Kidney (tissue), 14 donors: ENCODE results near the gene ZNF467. TPM values are rescaled to one million over a fixed set of nuclear protein-coding genes. Genes with fewer than 3 reads are reported as not detected.

Experiments
- DNase-seq, 5 donors: peaks; one replicate each; pipeline ENCODE4 v3.0.0-alpha.2; 2013 to 2020
- FAIRE-seq: peaks from 2 replicates; lab custom pipeline; 2012; peaks lifted over from hg19 to GRCh38; lab: Jason Lieb, UNC
- H3K27ac ChIP-seq, 2 donors: one replicate each; pipeline ENCODE4 v1.7.0; 2013; ENCODE audit warnings: low read depth in 2 of 2, low read length in 2 of 2, inconsistent platforms in 1 of 2
- H3K27me3 ChIP-seq: one replicate; pipeline ENCODE4 v1.7.1; 2013; ENCODE audit warnings: low read length, inconsistent platforms; ENCODE audit not compliant: control insufficient read depth, insufficient read depth
- H3K36me3 ChIP-seq, 3 donors: one replicate each; pipeline versions ENCODE4 v1.7.0 to v1.7.1; 2013; ENCODE audit warnings: low read length in 3 of 3, control low read depth in 1 of 3, inconsistent platforms in 1 of 3; ENCODE audit not compliant: insufficient read depth in 3 of 3, control insufficient read depth in 2 of 3
- H3K4me1 ChIP-seq, 3 donors: one replicate each; pipeline versions ENCODE4 v1.7.0 to v1.7.1; 2013; ENCODE audit warnings: low read length in 3 of 3, inconsistent platforms in 1 of 3, low read depth in 1 of 3; ENCODE audit not compliant: control insufficient read depth in 2 of 3, insufficient read depth in 2 of 3
- H3K4me3 ChIP-seq, 3 donors: one replicate each; pipeline versions ENCODE4 v1.7.0 to v1.8.1; 2013; ENCODE audit warnings: low read length in 3 of 3, control low read depth in 1 of 3, inconsistent platforms in 1 of 3
- H3K9ac ChIP-seq, 3 donors: one replicate each; pipeline versions ENCODE4 v1.7.0 to v1.7.1; 2013; ENCODE audit warnings: low read length in 3 of 3, control low read depth in 1 of 3, inconsistent platforms in 1 of 3
- H3K9me3 ChIP-seq, 3 donors: one replicate each; pipeline versions ENCODE4 v1.7.0 to v1.7.1; 2013; ENCODE audit warnings: low read length in 3 of 3, control low read depth in 1 of 3, inconsistent platforms in 1 of 3; ENCODE audit not compliant: control insufficient read depth in 2 of 3, insufficient read depth in 1 of 3
- intact Hi-C: fragments of 100-400 bp; cut with DNase I; formaldehyde crosslinking; loops from one replicate; pipeline ENCODE4 v1.11.1; 2022
- polyA plus RNA-seq: library from polyadenylated mRNA; stranded (reverse); fragments of 350-450 nt; fragmentation: Illumina TruSeq; extraction: RNeasy Lipid Tissue Mini Kit (QIAGEN cat#74804); gene quantifications from one replicate; pipeline ENCODE4 v1.2.3, GENCODE V29; 2014; ENCODE audit warnings: low read depth, low replicate concordance; ENCODE audit not compliant: insufficient read depth
- total RNA-seq: library from RNA; stranded (reverse); fragmentation: NEBNext Ultra II Directional; extraction: Animal tissue kit (Norgen Biotek cat#: 25700); gene quantifications from one replicate; pipeline ENCODE4 v1.2.1, GENCODE V29; 2021
- TF ChIP-seq, protein P1 (sequence below): IDR thresholded peaks from 3 replicates; pipeline ENCODE4 v1.5.1; 2012; ENCODE audit warnings: mild to moderate bottlenecking, moderate library complexity, borderline replicate concordance; ENCODE audit not compliant: insufficient read depth; ENCODE audit errors: extremely low read depth
- donor health status: control.
- donor health status: control.
- donor health status: control.
- donor health status: control.
- donor health status: control.
- donor health status: DM: yes; HTN: yes; CAD: no.
- donor health status: Normal renal cell carcinoma (clear cell type).

The ZNF467 gene
- total and polyA plus RNA-seq, 2 donors from 2014 or later = 15.0 to 24.5 TPM

DNA sequence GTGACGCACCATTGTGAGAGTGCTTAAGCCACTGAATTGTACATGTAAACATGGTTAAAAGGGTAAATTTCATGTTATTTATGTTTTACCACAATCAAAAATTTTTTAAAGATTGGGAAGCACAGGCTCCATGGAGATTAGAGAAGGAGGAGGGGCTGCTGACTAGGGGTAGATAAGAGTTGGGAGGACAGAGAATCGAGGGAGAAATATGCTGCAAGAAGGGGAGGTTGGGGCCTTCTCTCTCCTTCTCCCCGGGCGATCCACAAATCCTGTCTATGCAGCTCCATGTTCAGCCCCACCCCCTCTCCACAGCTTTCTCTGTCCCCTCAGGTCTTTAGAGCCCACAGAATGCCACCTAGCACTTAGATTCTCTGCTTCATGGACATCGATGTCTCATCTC is 12.1 kb downstream of the ZNF467 start:
- Histone ChIP-seq H3K4me1 (peaks cover 0 to 3% (median 0%) of the 10 kb centered on the region in 3 donors), H3K27ac (no peak overlapping the region), H3K9me3 (no peaks in the 10 kb centered on the region), H3K27me3 (no peaks in the 10 kb centered on the region), H3K9ac (no peak overlapping the region), H3K4me3 (no peak overlapping the region), H3K36me3 (no peaks in the 10 kb centered on the region)
- no peak for FAIRE-seq
- TF ChIP-seq, protein P1, sequence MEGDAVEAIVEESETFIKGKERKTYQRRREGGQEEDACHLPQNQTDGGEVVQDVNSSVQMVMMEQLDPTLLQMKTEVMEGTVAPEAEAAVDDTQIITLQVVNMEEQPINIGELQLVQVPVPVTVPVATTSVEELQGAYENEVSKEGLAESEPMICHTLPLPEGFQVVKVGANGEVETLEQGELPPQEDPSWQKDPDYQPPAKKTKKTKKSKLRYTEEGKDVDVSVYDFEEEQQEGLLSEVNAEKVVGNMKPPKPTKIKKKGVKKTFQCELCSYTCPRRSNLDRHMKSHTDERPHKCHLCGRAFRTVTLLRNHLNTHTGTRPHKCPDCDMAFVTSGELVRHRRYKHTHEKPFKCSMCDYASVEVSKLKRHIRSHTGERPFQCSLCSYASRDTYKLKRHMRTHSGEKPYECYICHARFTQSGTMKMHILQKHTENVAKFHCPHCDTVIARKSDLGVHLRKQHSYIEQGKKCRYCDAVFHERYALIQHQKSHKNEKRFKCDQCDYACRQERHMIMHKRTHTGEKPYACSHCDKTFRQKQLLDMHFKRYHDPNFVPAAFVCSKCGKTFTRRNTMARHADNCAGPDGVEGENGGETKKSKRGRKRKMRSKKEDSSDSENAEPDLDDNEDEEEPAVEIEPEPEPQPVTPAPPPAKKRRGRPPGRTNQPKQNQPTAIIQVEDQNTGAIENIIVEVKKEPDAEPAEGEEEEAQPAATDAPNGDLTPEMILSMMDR = no peak
- intact Hi-C loops = no loop called here
- no peak for DNase-seq

DNA sequence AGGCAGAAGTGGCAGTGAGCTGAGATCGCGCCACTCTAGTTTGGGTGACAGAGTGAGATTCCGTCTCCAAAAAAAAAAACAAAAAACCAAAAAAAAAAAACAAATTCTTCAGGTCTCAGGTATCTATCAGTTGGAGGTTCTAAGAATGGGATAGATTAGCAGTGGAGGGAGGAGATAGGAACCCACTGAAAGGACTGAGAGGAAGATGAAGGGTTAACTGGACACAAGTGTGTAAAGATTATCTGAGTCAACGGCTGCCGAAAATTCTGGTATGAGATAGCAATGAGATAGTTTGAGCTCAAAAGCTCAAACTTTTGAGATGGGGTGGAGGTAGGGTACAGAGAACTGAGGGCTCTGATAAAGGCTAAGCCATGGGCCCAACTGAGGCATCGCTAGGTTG is 12.8 kb downstream of the ZNF467 start:
- no peak overlapping the region for H3K9ac ChIP-seq
- no peak for DNase-seq

DNA sequence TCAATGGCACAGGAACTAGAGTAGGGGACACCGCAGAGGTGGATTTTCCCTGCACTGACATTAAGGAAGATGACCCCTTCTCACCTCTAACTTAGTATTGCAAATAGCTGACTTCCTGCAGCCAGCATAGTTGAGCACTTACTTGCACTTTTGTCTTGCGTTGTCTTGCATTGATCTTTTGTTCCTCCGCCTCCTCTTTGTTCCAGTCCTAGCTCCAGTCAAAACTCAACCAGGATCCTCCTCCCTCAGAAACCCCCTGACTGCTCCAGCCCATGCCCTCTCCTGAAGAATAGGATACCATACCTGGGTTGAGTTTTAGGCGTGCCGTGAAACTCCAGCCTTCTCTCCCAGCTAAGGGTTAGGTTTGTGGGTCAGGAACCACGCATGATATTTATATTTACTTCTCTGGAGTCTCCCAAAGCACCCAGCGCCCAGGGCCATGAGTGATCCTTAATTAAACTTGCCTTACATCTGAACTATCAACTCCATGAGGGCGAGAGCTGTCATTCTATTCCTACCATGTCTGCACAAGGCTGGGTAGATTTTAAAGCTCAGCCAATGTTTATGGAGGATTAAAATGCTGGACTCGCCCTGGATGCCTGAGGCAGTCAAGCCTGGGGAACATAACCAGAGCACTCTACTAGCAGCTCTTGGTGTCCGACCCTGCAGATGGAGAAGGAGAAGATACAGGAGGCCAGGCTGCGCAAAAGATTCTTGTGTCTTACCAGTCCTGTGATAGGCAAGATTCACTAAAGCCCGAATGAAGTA is 14.1 kb downstream of the ZNF467 start:
- peaks cover 0 to 3% (median 0%) of the 10 kb centered on the region in 3 donors for H3K4me1 ChIP-seq
- TF ChIP-seq, protein P1 = no peak
- H3K36me3 ChIP-seq = no peaks in the 10 kb centered on the region
- H3K27me3 ChIP-seq = no peaks in the 10 kb centered on the region
- no peak overlapping the region for H3K27ac ChIP-seq
- DNase-seq (no peak), FAIRE-seq (no peak)
- intact Hi-C loops = no loop called here
- no peaks in the 10 kb centered on the region for H3K9me3 ChIP-seq
- no peak overlapping the region for H3K4me3 ChIP-seq
- H3K9ac ChIP-seq = no peak overlapping the region

More for the DNA sequence above, 12.8 kb downstream of the ZNF467 start:
- H3K4me3 ChIP-seq = no peak overlapping the region
- H3K9me3 ChIP-seq = no peaks in the 10 kb centered on the region
- TF ChIP-seq, protein P1 = no peak
- intact Hi-C loops = no loop called here
- no peak overlapping the region for H3K27ac ChIP-seq
- FAIRE-seq = no peak
- H3K4me1 ChIP-seq = peaks cover 0 to 3% (median 0%) of the 10 kb centered on the region in 3 donors
- H3K27me3 ChIP-seq = no peaks in the 10 kb centered on the region
- H3K36me3 ChIP-seq = no peaks in the 10 kb centered on the region
